DOHH2 (cell line): ENCODE data around the gene PCF11.

Experiments
- H3F3A ChIP-seq: fragments of 200-600 bp; sonication (generic), shearing (Covaris generic); 2 replicates; pipeline ENCODE4 v1.6.0; 2016; ENCODE audit warnings: antibody characterized with exemption, mild to moderate bottlenecking; ENCODE audit not compliant: control insufficient read depth, insufficient read depth
- H3K27ac ChIP-seq: fragments of 200-600 bp; sonication (generic); 2 replicates; pipeline ENCODE4 v1.5.1; 2014; ENCODE audit warnings: low read depth, mild to moderate bottlenecking, low read length, moderate library complexity
- H3K27me3 ChIP-seq: fragments of 200-600 bp; sonication (generic); 2 replicates; pipeline ENCODE4 v1.6.1; 2014; ENCODE audit warnings: mild to moderate bottlenecking, low read length, mixed read lengths; ENCODE audit not compliant: control insufficient read depth
- H3K36me3 ChIP-seq: fragments of 200-600 bp; sonication (generic); 2 replicates; pipeline ENCODE4 v1.6.1; 2014; ENCODE audit warnings: mild to moderate bottlenecking, low read length, moderate library complexity, mixed read lengths; ENCODE audit not compliant: control insufficient read depth
- H3K4me1 ChIP-seq: fragments of 200-600 bp; sonication (generic); 2 replicates; pipeline ENCODE4 v1.6.1; 2014; ENCODE audit warnings: mild to moderate bottlenecking, low read length, mixed read lengths; ENCODE audit not compliant: control insufficient read depth
- H3K4me2 ChIP-seq: fragments of 200-600 bp; sonication (generic); 2 replicates; pipeline ENCODE4 v1.6.0; 2014; ENCODE audit warnings: mild to moderate bottlenecking, low read length, moderate library complexity
- H3K4me3 ChIP-seq: fragments of 200-600 bp; sonication (generic); 2 replicates; pipeline ENCODE4 v1.5.1; 2014; ENCODE audit warnings: mild to moderate bottlenecking, low read length, mixed read lengths
- H3K79me2 ChIP-seq: fragments of 200-600 bp; sonication (generic); 2 replicates; pipeline ENCODE4 v1.6.1; 2014; ENCODE audit warnings: mild to moderate bottlenecking, low read length, mixed read lengths; ENCODE audit not compliant: control insufficient read depth
- H3K9me2 ChIP-seq: fragments of 200-600 bp; sonication (generic); replicated peaks from 2 replicates; pipeline ENCODE4 v1.6.1; 2014; ENCODE audit warnings: mild to moderate bottlenecking, low read length, mixed read lengths; ENCODE audit not compliant: control insufficient read depth
- H3K9me3 ChIP-seq: fragments of 200-600 bp; sonication (generic); 2 replicates; pipeline ENCODE4 v1.6.1; 2014; ENCODE audit warnings: antibody characterized with exemption, low read length, mixed read lengths; ENCODE audit not compliant: control insufficient read depth, insufficient read depth
- H4K20me1 ChIP-seq: fragments of 200-600 bp; sonication (generic); 2 replicates; pipeline ENCODE4 v1.6.0; 2014; ENCODE audit warnings: low read depth, mild to moderate bottlenecking, antibody characterized with exemption, low read length, moderate library complexity; ENCODE audit not compliant: control insufficient read depth, insufficient read depth
- EZH2phosphoT487 ChIP-seq: fragments of 200-600 bp; sonication (generic); IDR thresholded peaks from 2 replicates; pipeline ENCODE4 v1.6.1; 2017; ENCODE audit warnings: borderline replicate concordance, mild to moderate bottlenecking, antibody characterized with exemption, low read length, moderate library complexity, mixed read lengths
- TF ChIP-seq, protein P1 (sequence below): fragments of 200-600 bp; sonication (generic); IDR thresholded peaks from one replicate; pipeline ENCODE4 v1.5.1; 2014; ENCODE audit warnings: antibody characterized with exemption, mild to moderate bottlenecking, low read depth, low read length; ENCODE audit not compliant: poor library complexity, severe bottlenecking

PCF11 gene

GRCh38 chr11:83166193-83166866, 9.4 kb downstream of the PCF11 start:
- Histone ChIP-seq H3K9me3 (no peaks in the 10 kb centered on the region), H3K4me1 (peaks cover 61% of the 10 kb centered on the region), H3K27me3 (no peaks in the 10 kb centered on the region), H3K9me2 (no peaks in the 10 kb centered on the region), H3K36me3 (peaks cover 98% of the 10 kb centered on the region), H3K27ac (no peak overlapping the region), H3K79me2 (peaks cover 100% of the 10 kb centered on the region), H3K4me3 (no peak overlapping the region), H4K20me1 (peaks cover 40% of the 10 kb centered on the region), H3K4me2 (0 out of 2 replicates have a peak overlapping the region, but pooled peaks have one; percentile 9), H3F3A (peaks cover 10% of the 10 kb centered on the region)
- no peak for TF ChIP-seq EZH2phosphoT487
- TF ChIP-seq, protein P1, sequence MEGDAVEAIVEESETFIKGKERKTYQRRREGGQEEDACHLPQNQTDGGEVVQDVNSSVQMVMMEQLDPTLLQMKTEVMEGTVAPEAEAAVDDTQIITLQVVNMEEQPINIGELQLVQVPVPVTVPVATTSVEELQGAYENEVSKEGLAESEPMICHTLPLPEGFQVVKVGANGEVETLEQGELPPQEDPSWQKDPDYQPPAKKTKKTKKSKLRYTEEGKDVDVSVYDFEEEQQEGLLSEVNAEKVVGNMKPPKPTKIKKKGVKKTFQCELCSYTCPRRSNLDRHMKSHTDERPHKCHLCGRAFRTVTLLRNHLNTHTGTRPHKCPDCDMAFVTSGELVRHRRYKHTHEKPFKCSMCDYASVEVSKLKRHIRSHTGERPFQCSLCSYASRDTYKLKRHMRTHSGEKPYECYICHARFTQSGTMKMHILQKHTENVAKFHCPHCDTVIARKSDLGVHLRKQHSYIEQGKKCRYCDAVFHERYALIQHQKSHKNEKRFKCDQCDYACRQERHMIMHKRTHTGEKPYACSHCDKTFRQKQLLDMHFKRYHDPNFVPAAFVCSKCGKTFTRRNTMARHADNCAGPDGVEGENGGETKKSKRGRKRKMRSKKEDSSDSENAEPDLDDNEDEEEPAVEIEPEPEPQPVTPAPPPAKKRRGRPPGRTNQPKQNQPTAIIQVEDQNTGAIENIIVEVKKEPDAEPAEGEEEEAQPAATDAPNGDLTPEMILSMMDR = no peak

DNA sequence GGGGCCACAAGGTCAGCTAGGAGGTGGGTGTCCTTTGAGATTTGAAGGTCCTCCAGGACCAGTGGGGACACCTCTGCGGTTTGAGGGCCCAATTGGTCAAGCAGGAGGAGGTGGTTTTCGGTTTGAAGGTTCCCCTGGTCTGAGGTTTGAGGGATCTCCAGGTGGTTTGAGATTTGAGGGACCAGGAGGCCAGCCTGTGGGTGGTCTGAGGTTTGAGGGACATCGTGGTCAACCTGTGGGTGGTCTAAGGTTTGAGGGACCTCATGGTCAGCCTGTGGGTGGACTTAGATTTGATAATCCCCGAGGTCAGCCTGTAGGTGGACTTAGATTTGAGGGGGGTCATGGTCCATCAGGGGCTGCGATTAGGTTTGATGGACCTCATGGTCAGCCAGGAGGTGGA, 11.8 kb downstream of the PCF11 start:
- Histone ChIP-seq H3K4me3 (peak overlapping the region; percentile 48), H3K79me2 (peaks cover 100% of the 10 kb centered on the region), H3K27me3 (no peaks in the 10 kb centered on the region), H3K27ac (no peak overlapping the region), H3F3A (peaks cover 10% of the 10 kb centered on the region), H3K4me2 (peak overlapping the region; percentile 54), H3K36me3 (peaks cover 96% of the 10 kb centered on the region), H3K9me2 (no peaks in the 10 kb centered on the region), H3K4me1 (peaks cover 72% of the 10 kb centered on the region), H3K9me3 (no peaks in the 10 kb centered on the region), H4K20me1 (peaks cover 47% of the 10 kb centered on the region)
- TF ChIP-seq, protein P1 = no peak
- TF ChIP-seq EZH2phosphoT487 = no peak

DNA sequence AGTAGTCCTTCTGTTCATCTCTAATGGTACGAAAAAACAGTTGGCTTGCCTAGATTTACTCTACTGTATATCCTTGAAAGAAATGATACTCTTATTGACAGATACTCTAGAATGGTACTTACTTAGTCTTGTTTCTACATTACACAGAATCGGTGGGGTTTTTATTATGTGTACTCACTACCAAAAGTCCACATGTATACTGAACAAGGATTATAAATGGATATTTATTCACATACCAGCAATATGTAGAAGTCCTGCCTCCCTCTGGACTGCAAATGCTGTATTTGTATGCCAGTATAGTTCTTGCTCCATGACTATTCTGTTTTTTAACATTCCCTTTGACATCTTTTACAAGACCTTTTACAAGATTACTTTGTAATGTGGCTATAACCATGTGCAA, 13.9 kb downstream of the PCF11 start:
- peaks cover 96% of the 10 kb centered on the region for H3K36me3 ChIP-seq

More for the DNA sequence above, 13.9 kb downstream of the PCF11 start:
- no peaks in the 10 kb centered on the region for H3K27me3 ChIP-seq
- peaks cover 54% of the 10 kb centered on the region for H4K20me1 ChIP-seq
- H3F3A ChIP-seq = peaks cover 5% of the 10 kb centered on the region
- peak overlapping the region; percentile 48 for H3K4me3 ChIP-seq
- H3K79me2 ChIP-seq = peaks cover 100% of the 10 kb centered on the region
- H3K27ac ChIP-seq = no peak overlapping the region
- peaks cover 68% of the 10 kb centered on the region for H3K4me1 ChIP-seq
- TF ChIP-seq EZH2phosphoT487 = no peak
- TF ChIP-seq, protein P1 = no peak
- H3K9me2 ChIP-seq = no peaks in the 10 kb centered on the region
- H3K4me2 ChIP-seq = peak overlapping the region; percentile 54
- H3K9me3 ChIP-seq = no peaks in the 10 kb centered on the region
